Stimulated activated CD8-positive, alpha-beta memory T cell treated with anti-CD3 and anti-CD28 coated beads, Interleukin-7, amount 100 ng/mL, for 48 hours (primary cell): ENCODE data around the gene SHC1.

Experiments used
- DNase-seq, 2 donors: peaks; one replicate each; pipeline ENCODE4 v3.0.0-alpha.2; 2020; ENCODE audit warnings: low read depth in 1 of 2; ENCODE audit errors: extremely low read depth in 1 of 2

Gene SHC1

DNA sequence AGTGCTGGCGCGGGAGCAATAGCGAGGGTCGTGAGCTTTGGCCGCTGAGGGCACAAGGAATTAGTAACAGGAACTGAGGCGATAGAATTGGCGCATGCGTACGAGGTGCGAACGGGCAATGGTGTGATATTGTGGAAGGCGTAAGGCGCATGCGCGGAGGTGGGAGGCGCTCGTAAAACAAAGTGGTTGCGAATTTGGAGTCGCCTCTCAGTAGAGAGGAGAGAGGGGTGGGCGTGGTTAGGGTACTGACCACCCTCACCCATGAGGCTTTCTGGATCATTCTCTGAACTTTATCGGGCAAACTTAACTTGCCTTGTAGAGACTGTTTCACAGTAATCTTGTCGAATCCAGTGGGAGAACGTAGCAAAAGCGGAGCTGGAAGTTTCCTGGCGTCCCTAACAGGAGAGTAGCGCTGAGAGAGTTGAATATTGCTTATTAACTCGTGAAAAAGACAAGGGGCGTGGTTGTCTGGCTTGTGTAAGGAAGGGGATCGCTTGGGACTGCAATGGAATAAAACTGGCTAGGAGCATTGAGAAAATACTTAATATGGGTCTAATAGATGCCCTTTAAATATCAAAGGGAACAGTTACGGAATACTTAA lies 4.4 kb upstream of the SHC1 start:
- peak; percentile 86 to 93 for DNase-seq

DNA sequence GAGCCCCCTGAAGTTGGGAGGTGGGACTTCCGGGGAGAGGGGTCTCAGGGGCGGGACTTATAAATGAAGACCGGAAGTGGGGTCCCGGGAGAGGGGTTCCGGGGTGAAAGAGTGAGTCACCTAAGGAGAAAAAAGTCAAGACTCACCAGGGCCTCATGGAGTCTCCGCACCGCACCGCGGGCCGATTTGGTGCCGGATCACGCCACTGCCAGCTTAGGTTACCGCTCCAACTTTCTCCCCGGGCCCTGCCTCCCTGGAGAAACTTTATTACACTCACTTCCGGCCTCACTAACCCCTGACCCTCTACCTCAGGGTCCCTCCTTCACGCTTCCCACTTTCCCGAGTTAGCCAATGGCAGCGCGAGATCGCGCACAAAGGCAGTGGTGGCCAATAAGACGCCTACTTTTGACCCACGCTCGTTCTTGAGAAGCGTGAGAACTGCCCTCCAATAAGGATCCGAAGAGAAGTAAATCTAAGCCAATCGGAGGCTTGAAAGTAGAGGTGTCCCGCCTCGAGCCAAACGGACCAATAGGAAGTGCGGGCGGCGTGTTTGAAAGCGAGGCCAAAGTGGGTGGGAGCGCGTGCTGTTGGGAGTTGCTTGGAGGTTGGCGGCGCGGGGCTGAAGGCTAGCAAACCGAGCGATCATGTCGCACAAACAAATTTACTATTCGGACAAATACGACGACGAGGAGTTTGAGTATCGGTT lies 3.7 kb upstream of the SHC1 start, which contains the start of gene CKS1B:
Gene CKS1B (plus strand): TSS at position 580 of the 706 bp plus-strand sequence. CDS start 65 bp downstream, at position 645.
- DNase-seq, result peak; percentile 88 to 93

DNA sequence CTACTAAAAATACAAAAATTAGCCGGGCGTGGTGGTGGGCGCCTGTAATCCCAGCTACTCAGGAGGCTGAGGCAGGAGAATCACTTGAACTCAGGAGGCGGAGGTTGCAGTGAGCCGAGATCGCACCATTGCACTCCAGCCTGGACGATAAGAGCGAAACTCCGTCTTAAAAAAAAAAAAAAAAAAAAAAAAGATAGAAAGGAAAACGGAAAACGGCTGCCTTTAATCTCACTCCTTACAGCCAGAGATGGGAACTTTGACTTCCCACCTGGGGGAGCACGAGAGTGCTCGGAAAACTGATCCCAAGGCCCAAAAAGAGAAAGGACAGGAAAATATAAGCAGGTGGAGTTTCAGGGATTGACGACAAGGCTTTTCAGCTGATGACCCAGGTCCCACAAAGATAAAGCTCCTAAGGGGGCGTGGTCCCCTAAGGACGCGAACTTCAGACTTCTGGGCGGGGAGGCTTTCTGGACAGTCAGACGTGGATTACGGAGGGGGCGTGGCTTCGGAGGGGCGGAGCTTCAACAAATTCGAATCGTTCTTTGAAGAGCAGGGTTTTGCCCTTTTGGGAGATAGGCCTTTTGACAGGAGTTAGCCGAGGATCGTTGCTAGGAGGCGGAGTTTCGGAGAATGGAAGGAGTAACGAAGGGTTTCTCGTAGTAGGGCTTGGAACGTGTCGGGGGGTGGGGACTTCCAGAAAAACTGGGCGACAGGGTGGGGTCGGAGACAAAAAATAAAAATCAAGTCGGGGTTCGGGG lies 3.0 kb upstream of the SHC1 start:
- DNase-seq, result peak; percentile 84 to 94

DNA sequence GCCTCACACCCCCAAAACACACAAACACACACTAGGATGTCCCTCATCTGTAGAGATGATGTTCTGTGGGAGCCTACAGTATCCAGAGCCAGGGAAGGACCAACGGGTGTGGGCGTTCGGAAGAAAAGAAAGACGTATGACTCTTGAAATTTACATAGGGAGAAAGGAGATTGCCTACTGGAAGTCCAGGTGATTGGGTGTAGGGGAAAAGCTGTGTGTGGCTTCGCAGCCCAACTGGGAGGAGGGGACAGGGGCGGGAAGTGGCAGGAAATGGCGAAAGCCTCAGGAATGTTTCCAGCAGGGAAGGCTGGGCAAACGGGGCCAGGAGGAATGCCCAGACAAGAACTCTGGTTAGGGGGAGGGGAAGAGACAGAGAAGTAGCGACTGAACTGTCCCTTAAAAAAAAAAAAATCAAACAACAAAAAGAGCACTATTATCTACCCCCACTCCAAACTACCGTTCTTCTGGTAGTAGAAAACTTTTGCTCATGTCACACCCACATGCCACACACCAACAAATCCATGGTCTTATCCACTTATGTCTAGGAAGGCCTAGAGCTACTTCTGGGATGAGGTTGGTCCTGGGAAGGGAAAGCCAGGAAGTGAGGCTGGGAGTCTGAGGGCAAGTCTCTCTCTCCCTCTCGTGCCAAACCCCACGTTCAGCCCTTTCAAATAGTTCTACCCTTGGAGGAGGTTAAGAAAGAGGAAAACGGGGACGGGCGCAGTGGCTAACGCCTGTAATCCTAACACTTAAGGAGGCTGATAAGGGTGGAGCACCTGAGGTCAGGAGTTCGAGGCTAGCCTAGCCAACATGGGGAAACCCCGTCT lies 2.2 kb upstream of the SHC1 start:
- no peak for DNase-seq

DNA sequence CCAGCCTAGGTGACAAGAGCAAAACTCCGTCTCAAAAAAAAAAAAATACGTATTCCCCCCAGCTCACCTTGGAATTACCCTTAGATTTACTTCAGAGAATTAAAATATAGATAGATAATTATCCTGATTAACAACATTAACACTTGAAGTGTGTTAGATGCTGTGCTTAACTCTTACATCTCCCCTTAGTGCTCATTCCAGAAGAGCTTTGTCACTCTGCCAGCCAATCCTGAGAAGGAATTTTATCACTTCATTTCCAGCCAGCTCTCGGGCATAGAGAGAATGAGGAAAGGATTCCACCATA lies 1.6 kb upstream of the SHC1 start:
- DNase-seq, result no peak

DNA sequence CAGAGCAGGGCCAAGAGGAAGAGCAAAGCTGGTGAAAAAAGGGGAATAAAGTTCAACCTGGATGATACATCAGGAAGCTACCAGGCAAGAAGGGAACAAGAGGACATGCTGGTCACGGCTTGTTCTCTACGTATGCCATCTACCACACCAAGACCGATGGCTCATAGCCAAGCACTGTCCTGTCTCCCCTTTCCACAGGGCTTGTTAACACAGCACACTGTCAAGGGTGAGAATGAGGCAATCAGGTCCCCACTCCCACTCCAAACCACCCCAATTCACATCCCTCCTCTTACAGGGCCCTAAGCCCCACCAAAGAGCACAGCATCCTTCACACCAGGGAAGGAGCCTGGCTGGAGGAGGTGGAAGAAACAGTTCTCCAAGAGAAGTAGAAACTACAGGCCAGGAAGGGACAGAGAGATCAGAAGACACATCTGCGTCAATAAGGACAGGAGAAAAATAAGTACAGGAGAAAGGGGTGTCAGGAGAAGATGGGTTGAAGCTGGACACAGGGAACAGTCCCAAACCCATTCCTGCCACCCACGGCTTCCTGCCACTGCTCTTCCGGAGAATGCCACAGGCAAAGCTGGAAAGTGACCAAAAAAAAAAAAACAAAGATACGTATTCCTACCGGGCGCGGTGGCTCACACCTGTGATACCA lies 923 bp upstream of the SHC1 start:
- DNase-seq, result no peak

DNA sequence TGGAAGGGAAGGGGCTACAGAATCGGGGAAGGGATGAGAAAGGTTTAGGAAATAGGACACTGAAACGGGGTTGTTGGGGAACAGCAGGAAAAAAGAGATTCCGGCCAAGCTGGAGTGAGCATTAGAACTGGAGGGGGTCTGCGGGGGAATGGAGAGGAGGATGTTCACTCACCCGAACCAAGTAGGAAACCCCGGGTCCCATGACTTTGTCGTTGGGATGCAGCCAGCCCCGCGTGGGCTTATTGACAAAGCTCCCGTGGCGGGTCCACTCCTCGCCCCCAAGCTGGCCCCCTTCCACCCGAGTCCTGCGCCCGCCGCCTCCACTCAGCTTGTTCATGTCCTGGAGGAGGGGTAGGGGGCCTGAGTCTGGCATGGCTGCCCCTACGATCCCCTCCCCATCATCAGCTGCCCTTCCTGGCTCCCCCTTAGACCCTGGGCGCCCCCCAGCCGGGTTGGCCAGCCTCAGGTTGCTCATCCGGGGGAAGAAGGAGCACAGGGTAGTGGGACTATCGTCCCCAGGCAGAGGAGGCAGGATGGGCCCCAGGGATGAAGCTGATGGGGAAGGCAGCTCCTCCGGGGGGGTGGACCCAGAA lies 591 bp downstream of the SHC1 start:
- no peak for DNase-seq

DNA sequence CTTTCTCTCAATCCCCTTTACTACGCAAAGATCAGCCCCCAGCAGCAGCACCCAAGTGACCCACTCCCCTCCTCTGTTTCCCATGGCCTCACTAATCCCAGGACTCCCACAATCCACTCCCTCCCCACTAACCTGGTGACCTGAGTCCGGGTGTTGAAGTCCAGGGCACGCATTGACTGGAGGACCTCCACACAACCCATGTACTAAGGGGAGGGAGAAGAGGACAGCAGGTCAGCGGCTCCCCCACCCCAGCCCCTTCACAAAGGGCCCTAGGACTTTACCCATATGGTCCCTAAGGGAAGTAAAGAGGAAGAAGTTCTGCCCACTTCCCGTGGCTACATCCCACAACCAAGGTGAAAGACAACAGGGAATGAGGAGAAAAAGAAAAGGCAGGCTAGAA lies 1.3 kb downstream of the SHC1 start:
- no peak for DNase-seq

DNA sequence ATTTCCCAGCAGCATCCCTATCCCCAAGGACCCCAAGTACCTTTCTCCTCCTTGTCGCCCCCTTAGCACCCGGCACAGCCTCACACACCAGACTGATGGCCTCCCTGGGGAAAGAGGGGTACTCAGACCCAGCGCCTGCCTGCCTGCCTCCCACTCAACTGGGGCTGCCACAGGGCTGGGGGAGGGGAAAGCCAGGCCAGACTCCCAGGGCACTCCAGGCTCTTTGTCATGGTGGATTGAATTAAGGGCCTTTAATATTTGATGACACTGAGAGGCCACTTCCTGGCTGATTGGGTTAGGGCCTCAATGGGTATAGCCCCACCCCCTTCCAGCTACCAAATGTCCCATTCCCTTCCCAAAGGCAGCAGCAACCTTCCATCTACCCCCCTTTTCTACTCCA lies 1.8 kb downstream of the SHC1 start:
- no peak for DNase-seq

DNA sequence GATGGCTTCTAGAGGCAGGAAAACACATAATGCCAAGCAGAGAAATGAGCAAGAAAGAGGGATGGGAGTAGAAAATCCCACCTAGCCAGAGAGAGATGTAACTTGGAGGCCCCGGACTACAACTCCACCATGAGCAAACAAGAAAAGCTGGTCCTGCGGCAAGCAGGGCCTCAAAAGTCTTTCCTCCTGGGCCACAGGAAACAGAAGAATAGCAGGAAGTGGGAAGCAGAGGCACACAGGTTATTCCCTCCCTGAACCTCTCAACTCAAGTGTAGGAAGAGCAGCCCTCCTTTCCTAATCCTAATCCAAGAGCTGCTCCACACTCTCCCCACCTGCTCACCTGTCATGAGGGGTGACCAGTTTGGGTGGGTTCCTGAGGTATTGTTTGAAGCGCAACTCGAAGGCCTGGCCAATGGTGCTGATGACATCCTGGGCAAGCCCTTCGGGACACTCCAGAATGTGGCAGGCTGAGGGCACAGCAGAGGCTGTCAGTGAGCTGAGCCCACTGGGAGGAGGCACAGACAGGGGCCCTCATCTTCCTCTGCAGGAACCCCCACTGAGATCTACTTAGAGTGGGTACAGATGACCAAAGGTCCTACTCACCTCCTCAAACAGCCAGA lies 3.1 kb downstream of the SHC1 start:
- no peak for DNase-seq

DNA sequence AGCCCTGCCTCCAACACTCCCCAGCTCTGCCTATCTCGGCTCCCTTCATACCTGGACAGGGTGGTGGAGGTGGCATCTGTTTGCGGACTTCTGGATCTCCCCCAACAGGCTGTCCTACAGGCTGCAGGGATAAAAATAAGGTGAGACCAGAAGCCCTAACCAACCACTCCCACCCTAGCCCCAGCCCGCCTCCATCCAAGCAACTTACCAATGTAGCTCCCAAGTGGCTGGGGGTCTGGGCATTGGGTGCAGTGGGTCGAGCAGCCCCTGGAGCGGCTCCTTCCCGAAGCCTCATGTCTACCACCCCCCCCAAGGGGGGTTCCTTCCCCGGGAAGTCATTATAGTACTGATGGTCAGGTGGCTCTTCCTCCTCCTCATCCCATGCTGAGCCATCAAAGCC lies 4.4 kb downstream of the SHC1 start:
- no peak for DNase-seq

DNA sequence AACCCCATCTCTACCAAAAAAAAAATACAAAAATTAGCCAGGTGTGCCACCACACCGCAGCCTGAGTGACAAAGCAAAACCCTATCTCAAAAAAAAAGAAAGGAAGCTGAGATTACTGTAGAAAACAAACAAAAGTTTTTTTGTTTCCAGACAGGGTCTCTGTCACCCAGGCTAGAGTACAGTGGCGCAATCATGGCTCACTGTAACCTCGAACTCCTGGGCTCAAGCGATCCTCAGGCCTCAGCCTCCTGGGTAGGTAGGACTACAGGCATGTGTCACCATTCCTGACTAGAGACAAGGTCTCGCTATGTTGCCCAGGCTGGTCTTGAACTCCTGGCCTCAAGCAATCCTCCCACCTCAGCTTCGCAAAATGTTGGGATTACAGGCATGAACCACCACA lies 6.2 kb downstream of the SHC1 start:
- DNase-seq, result no peak

DNA sequence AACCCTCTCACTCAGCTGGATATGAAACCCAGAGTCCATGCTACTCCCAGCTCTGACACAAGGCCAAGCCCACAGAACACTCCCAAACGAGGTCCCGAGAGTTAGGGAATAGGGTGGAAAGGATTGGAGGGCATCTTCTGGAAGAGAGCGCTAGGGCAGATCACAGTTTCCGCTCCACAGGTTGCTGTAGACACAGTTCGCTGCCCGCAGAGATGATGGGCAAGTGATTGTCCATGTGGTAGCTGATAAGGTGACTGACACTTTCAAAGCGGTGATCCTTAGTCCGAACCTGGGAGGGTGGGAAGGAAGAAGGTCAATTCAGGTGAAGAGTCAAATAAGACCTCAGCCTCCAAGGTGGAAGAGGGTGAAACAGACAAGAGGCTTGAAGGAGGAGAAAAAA lies 6.9 kb downstream of the SHC1 start:
- DNase-seq, result no peak

DNA sequence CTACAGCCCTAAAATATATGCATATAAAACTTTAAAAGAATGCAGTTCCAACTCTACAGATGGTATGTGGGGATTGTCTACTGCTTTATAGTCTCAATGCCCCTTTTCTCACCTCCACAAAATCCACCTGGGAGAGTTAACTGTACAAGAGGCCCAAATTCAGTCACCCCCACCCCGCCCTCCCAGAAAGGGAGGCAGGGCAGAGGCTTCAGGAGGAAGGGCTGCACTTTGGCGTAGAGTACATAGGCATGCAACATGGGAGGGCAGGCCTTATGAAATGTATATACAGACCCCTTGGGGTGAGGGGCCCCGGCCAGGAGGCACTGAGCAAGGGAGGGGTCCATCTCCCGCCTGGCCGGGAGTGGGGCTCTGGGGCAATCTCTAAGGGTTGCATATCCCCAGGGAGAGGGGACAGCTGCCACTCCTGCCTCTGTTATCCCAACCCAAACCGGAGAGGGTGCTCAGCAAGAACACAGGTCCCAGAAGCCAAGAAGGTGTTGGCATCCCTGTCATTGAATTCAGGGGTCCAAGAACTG lies 7.7 kb downstream of the SHC1 start:
- no peak for DNase-seq

DNA sequence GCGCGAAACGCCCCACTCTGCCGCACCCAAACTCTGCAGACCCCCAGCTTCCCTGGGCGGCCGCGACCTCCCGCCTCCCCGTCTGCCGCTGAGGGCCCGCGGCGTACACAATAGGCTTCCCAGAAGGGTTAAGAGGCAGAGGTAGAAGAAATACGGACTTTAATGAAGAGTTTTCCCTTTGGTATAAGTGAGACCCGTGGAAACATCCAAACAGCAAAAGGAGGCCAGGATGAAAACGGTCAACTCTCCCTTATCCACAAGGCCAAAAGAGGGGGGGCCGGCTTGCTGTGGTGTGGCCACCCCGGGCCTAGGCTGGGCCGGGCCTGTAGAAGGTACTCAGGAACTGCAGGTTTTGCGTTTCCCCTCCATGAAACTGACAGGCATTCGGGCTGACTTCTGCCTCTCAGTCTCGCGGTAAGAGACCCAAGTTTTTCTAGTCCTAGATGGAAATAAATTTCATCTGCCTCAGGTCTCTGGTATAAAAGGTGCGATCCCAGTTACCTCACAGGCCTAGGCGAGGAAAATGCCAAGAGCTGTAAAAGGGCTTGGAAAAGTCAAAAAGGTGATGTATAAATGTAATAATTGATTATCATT lies 8.3 kb downstream of the SHC1 start:
- DNase-seq, result no peak

DNA sequence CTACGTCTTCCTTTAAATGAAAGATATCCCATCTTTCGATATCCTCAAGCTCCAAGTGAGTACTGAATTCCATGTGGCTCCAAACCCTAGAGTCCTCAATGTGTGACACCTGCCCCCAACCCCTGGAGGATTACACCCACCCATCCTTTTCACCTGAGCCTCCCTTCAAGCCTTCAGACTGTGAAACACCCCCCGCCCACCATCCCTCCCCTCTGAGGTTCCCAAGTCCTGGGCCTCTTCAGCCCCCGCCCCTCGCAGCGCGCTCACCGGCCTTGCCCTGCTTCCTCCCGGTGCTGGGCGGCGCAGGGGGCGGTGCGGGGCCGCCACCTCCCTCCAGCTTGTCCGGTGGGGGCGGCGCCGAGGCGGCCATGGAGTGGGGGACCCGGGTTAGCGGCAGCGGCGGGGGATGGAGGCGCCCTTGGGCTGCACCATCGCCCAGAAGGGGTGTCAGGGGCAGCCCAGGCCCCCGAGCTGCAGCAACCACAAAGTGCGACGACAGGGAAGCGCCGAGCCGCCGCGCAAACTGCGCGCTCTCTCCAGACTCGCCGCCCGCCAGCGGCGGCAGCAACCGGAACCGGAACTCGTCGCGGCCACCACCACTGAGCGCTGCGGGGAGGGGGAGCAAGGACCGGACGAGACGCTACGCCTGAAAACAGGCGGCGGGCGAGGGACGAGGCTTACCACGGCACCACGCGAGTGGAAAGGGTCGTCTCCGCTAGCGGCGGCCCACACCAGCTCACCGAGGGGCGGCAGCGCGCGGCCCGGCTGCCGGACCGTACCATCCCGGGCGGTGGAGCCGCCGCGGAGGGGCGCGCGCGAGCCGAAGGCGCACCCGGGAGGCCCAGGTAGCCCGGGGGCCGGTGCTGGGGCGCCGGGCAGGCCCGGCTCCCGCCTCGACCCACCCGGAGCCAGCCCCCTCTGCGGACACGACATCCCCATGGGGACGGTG lies 9.1 kb downstream of the SHC1 start, which contains the start of gene PYGO2:
Gene PYGO2 (minus strand): TSS at position 576 of the 949 bp plus-strand sequence. CDS start 206 bp downstream, at position 370.
- peak; percentile 68 to 82 for DNase-seq

DNA sequence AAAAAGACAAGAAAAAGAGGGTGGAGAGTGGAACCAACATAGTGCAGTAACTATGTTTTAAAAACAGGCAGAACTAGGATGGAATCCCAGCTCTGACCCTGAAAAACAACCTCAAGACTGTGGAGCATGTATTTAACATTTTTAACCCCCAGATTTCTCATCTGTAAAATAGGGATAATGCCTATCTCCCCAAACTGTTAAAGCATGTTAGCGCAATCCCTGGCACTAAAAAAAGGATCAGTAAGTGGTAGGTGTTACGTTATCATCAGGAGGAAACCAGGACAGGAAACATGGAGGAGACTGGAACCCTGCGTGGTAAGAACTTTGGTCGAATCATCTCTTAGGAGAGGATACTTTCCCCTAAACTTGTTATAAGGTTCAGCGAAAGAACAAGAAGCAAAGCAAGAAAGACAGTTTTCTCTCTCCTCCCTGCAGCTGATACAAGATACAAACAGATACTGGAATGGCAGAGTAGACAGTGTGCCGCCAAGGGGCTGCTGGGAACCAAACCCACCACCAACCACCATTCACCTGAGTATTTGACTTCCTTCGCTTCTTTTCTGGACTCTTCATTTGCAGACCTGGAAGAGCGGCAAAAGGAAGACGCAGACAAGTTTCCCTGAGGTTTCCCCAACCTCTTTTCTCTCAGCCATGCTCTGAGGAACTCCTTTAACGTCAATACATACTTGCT lies 10.0 kb downstream of the SHC1 start:
- no peak for DNase-seq

DNA sequence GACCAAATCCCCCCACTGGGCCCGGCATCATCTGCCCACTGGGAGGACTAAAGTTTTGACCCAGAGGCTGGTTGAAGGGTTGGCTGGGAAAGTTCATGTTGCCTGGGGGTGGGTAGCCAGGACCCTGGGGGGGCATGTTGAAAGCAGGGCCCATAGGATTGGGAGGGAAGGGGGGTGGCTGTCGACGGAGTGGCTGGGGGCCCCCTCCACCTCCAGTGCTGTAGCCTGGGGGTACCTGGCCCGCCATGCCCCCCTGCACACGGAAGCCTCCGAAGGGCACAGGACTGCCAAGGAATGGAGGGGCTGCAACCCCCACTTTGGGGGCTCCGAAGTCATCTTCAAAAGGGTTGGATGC lies 11.1 kb downstream of the SHC1 start:
- no peak for DNase-seq
